ENCODE results near the gene DLG2.

Gene DLG2

GRCh38 chr11:85628771-85629341 is 1.7 kb upstream of the DLG2 start:
- Histone ChIP-seq H2AFZ (ENCODE audit: low read depth, low read length) (peak overlapping the region; percentile 69), H3K27me3 (ENCODE audit: control insufficient read depth in 1 of 2, insufficient read depth in 1 of 2, low read length in 2 of 2) (no peaks in the 10 kb centered on the region), H3K4me1 (ENCODE audit: control insufficient read depth, insufficient read depth, low read depth, low read length) (no peaks in the 10 kb centered on the region), H2BK12ac (ENCODE audit: low read length in 2 of 2) (no peak overlapping the region), H4K91ac (ENCODE audit: low read length) (no peak overlapping the region), H2AK5ac (ENCODE audit: low read length, severe bottlenecking) (no peak overlapping the region), H3K9ac (ENCODE audit: low read length) (peak overlapping the region; percentile 95), H4K8ac (ENCODE audit: low read length) (no peak overlapping the region), H3K4me2 (ENCODE audit: low read length, poor library complexity, severe bottlenecking) (peak overlapping the region; percentile 81), H3K9me3 (ENCODE audit: control insufficient read depth, low read length) (no peaks in the 10 kb centered on the region), H2BK5ac (ENCODE audit: low read depth, low read length, poor library complexity, severe bottlenecking) (no peak overlapping the region), H3K18ac (ENCODE audit: low read depth in 1 of 2, low read length in 2 of 2) (peak overlapping the region; percentile 57 to 62), H3K79me1 (replicated peaks; ENCODE audit: low read length, poor library complexity, severe bottlenecking) (peaks cover 6% of the 10 kb centered on the region), H3K27ac (ENCODE audit: low read length, poor library complexity, severe bottlenecking) (peak overlapping the region; percentile 41), H3K4ac (ENCODE audit: low read depth in 1 of 2, low read length in 2 of 2) (peak overlapping the region in 1 of 2 experiments; percentile 80), H3K14ac (ENCODE audit: low read length in 2 of 2) (no peak overlapping the region), H2BK120ac (ENCODE audit: low read depth, low read length) (no peak overlapping the region), H2BK15ac (ENCODE audit: low read depth, poor library complexity, severe bottlenecking) (no peak overlapping the region), H3K36me3 (ENCODE audit: control insufficient read depth in 1 of 2, insufficient read depth in 2 of 2, low read depth in 1 of 2, low read length in 2 of 2) (peaks cover 2 to 16% of the 10 kb centered on the region in 2 experiments), H3K4me3 (ENCODE audit: insufficient read depth in 1 of 2, low read depth in 1 of 2, low read length in 2 of 2) (peak overlapping the region; percentile 64 to 95), H3K23ac (ENCODE audit: low read length in 2 of 2) (no peak overlapping the region)
- 2% methylated on average over 10 of the region's 13 CpGs for WGBS
- DNase-seq = no peak

GRCh38 chr11:85627998-85628770 is 1.0 kb upstream of the DLG2 start, which contains the start of gene TMEM126B:
Gene TMEM126B, plus strand, starts transcription at chr11:85628593. Its CDS starts 15 bp downstream, at chr11:85628608.
- Histone ChIP-seq H2BK5ac (ENCODE audit: low read depth, low read length, poor library complexity, severe bottlenecking) (no peak within 1 kb of the TSS), H3K9me3 (ENCODE audit: control insufficient read depth, low read length) (no peaks in the 10 kb centered on the region), H3K4me2 (ENCODE audit: low read length, poor library complexity, severe bottlenecking) (peak within 1 kb of the TSS; percentile 82), H2AK5ac (ENCODE audit: low read length, severe bottlenecking) (no peak within 1 kb of the TSS), H3K23ac (ENCODE audit: low read length in 2 of 2) (no peak within 1 kb of the TSS), H3K27me3 (ENCODE audit: control insufficient read depth in 1 of 2, insufficient read depth in 1 of 2, low read length in 2 of 2) (no peaks in the 10 kb centered on the region), H3K9ac (ENCODE audit: low read length) (peak within 1 kb of the TSS; percentile 95), H4K91ac (ENCODE audit: low read length) (peak within 1 kb of the TSS; percentile 65), H4K8ac (ENCODE audit: low read length) (peak within 1 kb of the TSS; percentile 76), H3K18ac (ENCODE audit: low read depth in 1 of 2, low read length in 2 of 2) (peak within 1 kb of the TSS; percentile 72 to 86), H3K4me3 (ENCODE audit: insufficient read depth in 1 of 2, low read depth in 1 of 2, low read length in 2 of 2) (peak within 1 kb of the TSS; percentile 64 to 95), H3K36me3 (ENCODE audit: control insufficient read depth in 1 of 2, insufficient read depth in 2 of 2, low read depth in 1 of 2, low read length in 2 of 2) (peaks cover 2 to 15% of the 10 kb centered on the region in 2 experiments), H2BK15ac (ENCODE audit: low read depth, poor library complexity, severe bottlenecking) (peak within 1 kb of the TSS; percentile 56), H2AFZ (ENCODE audit: low read depth, low read length) (peak within 1 kb of the TSS; percentile 69), H2BK120ac (ENCODE audit: low read depth, low read length) (no peak within 1 kb of the TSS), H2BK12ac (ENCODE audit: low read length in 2 of 2) (peak within 1 kb of the TSS in 1 of 2 experiments; percentile 27), H3K4me1 (ENCODE audit: control insufficient read depth, insufficient read depth, low read depth, low read length) (no peaks in the 10 kb centered on the region), H3K27ac (ENCODE audit: low read length, poor library complexity, severe bottlenecking) (peak within 1 kb of the TSS; percentile 83), H3K4ac (ENCODE audit: low read depth in 1 of 2, low read length in 2 of 2) (peak within 1 kb of the TSS in 1 of 2 experiments; percentile 80), H3K14ac (ENCODE audit: low read length in 2 of 2) (peak within 1 kb of the TSS in 1 of 2 experiments; percentile 41), H3K79me1 (replicated peaks; ENCODE audit: low read length, poor library complexity, severe bottlenecking) (peaks cover 6% of the 10 kb centered on the region)
- WGBS = under 1% methylated on average over 41 of the region's 41 CpGs
- DNase-seq = peak; percentile 98

GRCh38 chr11:85626496-85626895 is 648 bp downstream of the DLG2 start:
- Histone ChIP-seq H3K9ac (ENCODE audit: low read length) (peak overlapping the region; percentile 95), H3K4ac (ENCODE audit: low read depth in 1 of 2, low read length in 2 of 2) (no peak overlapping the region), H3K4me3 (ENCODE audit: insufficient read depth in 1 of 2, low read depth in 1 of 2, low read length in 2 of 2) (peak overlapping the region in 1 of 2 experiments; percentile 95), H3K27me3 (ENCODE audit: control insufficient read depth in 1 of 2, insufficient read depth in 1 of 2, low read length in 2 of 2) (no peaks in the 10 kb centered on the region), H2BK12ac (ENCODE audit: low read length in 2 of 2) (no peak overlapping the region), H3K9me3 (ENCODE audit: control insufficient read depth, low read length) (no peaks in the 10 kb centered on the region), H3K27ac (ENCODE audit: low read length, poor library complexity, severe bottlenecking) (no peak overlapping the region), H4K91ac (ENCODE audit: low read length) (no peak overlapping the region), H3K18ac (ENCODE audit: low read depth in 1 of 2, low read length in 2 of 2) (no peak overlapping the region), H3K4me1 (ENCODE audit: control insufficient read depth, insufficient read depth, low read depth, low read length) (no peaks in the 10 kb centered on the region), H2BK5ac (ENCODE audit: low read depth, low read length, poor library complexity, severe bottlenecking) (no peak overlapping the region), H2BK15ac (ENCODE audit: low read depth, poor library complexity, severe bottlenecking) (no peak overlapping the region), H3K36me3 (ENCODE audit: control insufficient read depth in 1 of 2, insufficient read depth in 2 of 2, low read depth in 1 of 2, low read length in 2 of 2) (peaks cover 2 to 11% of the 10 kb centered on the region in 2 experiments), H3K23ac (ENCODE audit: low read length in 2 of 2) (no peak overlapping the region), H2BK120ac (ENCODE audit: low read depth, low read length) (no peak overlapping the region), H2AK5ac (ENCODE audit: low read length, severe bottlenecking) (no peak overlapping the region), H2AFZ (ENCODE audit: low read depth, low read length) (no peak overlapping the region), H3K4me2 (ENCODE audit: low read length, poor library complexity, severe bottlenecking) (no peak overlapping the region), H3K14ac (ENCODE audit: low read length in 2 of 2) (no peak overlapping the region), H4K8ac (ENCODE audit: low read length) (no peak overlapping the region), H3K79me1 (replicated peaks; ENCODE audit: low read length, poor library complexity, severe bottlenecking) (peaks cover 6% of the 10 kb centered on the region)
- DNase-seq = no peak
- no CpG with 5 or more reads among the region's 2 CpGs for WGBS

- no peak overlapping the region for H3K23ac ChIP-seq (ENCODE audit: low read length in 2 of 2)
- no peak overlapping the region for H2BK12ac ChIP-seq (ENCODE audit: low read length in 2 of 2)
- H2BK15ac ChIP-seq (ENCODE audit: low read depth, poor library complexity, severe bottlenecking) = no peak overlapping the region
- H2BK5ac ChIP-seq (ENCODE audit: low read depth, low read length, poor library complexity, severe bottlenecking) = no peak overlapping the region
- no peak overlapping the region for H2AK5ac ChIP-seq (ENCODE audit: low read length, severe bottlenecking)
- no peak overlapping the region for H3K9ac ChIP-seq (ENCODE audit: low read length)
- no peak for DNase-seq
- no peaks in the 10 kb centered on the region for H3K79me1 ChIP-seq (replicated peaks; ENCODE audit: low read length, poor library complexity, severe bottlenecking)
- no peaks in the 10 kb centered on the region for H3K9me3 ChIP-seq (ENCODE audit: control insufficient read depth, low read length)
- no peak overlapping the region for H3K18ac ChIP-seq (ENCODE audit: low read depth in 1 of 2, low read length in 2 of 2)
- H2BK120ac ChIP-seq (ENCODE audit: low read depth, low read length) = no peak overlapping the region
- H3K27me3 ChIP-seq (ENCODE audit: control insufficient read depth in 1 of 2, insufficient read depth in 1 of 2, low read length in 2 of 2) = peaks cover 0 to 4% of the 10 kb centered on the region in 2 experiments
- H3K4me2 ChIP-seq (ENCODE audit: low read length, poor library complexity, severe bottlenecking) = no peak overlapping the region
- no peaks in the 10 kb centered on the region for H3K4me1 ChIP-seq (ENCODE audit: control insufficient read depth, insufficient read depth, low read depth, low read length)
- no peak overlapping the region for H3K4ac ChIP-seq (ENCODE audit: low read depth in 1 of 2, low read length in 2 of 2)
- H3K27ac ChIP-seq (ENCODE audit: low read length, poor library complexity, severe bottlenecking) = no peak overlapping the region
- H3K36me3 ChIP-seq (ENCODE audit: control insufficient read depth in 1 of 2, insufficient read depth in 2 of 2, low read depth in 1 of 2, low read length in 2 of 2) = no peaks in the 10 kb centered on the region
- H4K8ac ChIP-seq (ENCODE audit: low read length) = no peak overlapping the region
- H4K91ac ChIP-seq (ENCODE audit: low read length) = no peak overlapping the region
- no CpG with 5 or more reads among the region's 3 CpGs for WGBS
- H3K4me3 ChIP-seq (ENCODE audit: insufficient read depth in 1 of 2, low read depth in 1 of 2, low read length in 2 of 2) = no peak overlapping the region
- H3K14ac ChIP-seq (ENCODE audit: low read length in 2 of 2) = no peak overlapping the region
- H2AFZ ChIP-seq (ENCODE audit: low read depth, low read length) = no peak overlapping the region
These were observed 6.9 kb downstream of the DLG2 start for GRCh38 chr11:85620256-85620655.

All from mesenchymal stem cell (in vitro differentiated cells and primary cell).